ENCODE data around the gene KSR1.

The KSR1 gene

GRCh38 chr17:27520491-27521185 is 64.4 kb downstream of the KSR1 start:
- no peak for DNase-seq

- DNase-seq = no peak
These were observed 65.2 kb downstream of the KSR1 start for GRCh38 chr17:27521281-27522027.

- DNase-seq = no peak
These were observed 65.9 kb downstream of the KSR1 start for GRCh38 chr17:27522028-27522635.

- no peak for DNase-seq
These were observed 67.5 kb downstream of the KSR1 start for GRCh38 chr17:27523712-27524111.

DNA sequence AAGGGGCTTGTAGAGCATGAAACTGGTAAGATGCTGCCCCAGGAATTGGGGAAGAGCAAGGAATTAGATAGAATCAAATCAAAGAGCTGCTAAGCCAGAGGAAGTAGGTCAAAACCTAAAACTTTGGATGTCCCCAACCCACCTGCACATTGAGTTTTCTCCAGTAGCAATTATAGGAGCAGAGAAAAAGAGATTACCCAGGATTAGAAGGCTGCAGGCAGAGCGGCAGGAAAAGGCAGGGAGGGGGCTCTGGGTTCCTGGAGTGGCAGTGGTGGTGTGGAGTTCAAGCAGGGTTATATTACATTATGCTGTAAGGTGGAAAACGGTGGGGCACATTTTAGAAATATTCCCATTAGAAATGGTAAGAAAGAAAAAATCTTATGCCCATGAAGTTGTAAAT is 68.3 kb downstream of the KSR1 start:
- no peak for DNase-seq

DNA sequence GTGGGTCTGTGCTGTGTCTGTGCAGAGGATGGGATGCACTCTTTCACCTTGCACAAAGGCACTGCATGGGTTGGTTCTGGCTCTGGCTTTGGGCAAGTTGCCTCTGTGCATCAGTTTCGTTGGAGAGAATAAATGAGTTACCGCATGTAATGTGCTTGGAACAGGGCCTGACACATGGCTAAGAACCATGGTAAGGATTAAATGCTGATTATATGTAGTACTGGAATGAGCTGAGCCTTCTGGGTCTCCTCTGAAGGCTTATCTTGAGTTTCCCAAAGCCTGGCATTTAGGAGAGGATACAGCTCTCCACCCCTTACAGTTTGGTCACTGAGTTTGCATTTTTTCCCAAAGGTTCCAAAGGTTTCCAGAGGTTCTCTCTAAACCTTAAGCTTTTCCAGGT is 69.1 kb downstream of the KSR1 start:
- no peak for DNase-seq

- DNase-seq = no peak
These were observed 69.8 kb downstream of the KSR1 start for GRCh38 chr17:27525836-27526603.

GRCh38 chr17:27526604-27527002 is 70.4 kb downstream of the KSR1 start:
- no peak for DNase-seq

DNA sequence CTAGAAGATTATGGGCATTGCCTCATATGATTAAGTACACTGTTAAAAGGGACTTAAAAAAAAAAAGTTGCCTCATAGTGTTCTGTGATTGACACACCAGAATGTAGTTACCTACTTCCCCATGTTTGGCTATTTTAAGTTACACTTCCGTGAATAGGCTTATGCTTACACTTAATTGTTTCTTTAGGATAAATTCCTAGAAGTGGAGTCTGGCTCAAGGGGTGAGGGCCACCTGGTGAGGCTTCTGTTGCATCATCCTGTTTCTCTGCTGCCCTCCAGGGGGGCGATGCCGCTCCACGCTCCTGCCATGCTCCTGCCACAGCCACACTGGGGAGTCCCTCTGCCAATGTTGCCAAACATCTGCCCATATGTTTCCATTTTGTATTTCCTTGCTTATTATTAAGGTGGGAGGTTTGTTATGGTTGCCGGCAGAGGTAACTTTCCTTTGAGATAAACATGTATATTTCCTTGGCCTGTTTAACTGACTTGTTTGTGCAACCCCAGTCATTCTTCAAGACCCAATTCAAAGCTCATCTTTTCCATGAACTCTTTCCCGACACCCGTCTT is 73.1 kb downstream of the KSR1 start:
- no peak for DNase-seq

GRCh38 chr17:27530764-27531391 is 74.6 kb downstream of the KSR1 start:
- no peak for DNase-seq

DNA sequence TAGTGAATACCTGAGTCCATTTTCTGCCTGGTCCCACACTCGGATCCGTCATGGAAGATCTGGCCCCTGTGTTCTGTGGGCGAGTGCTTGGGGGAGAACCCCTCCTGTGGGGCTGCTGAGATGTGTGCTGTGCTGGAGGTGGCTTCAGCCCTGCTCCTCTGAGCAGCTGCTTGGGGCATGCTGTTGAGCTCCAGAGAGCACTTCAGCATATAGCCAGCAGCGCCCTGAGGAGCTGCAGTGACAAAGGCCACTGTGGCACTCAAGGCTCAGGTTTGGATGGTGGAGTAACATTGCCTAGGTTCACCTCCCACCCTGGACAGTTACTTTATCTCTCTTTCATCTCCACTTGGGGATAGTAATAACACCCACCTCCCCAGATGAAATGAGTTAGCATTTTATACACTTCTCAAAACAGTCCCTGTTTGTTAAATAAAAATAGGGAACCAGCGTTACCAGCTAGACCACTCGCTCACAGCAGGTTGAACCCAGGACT is 75.3 kb downstream of the KSR1 start:
- no peak for DNase-seq

DNA sequence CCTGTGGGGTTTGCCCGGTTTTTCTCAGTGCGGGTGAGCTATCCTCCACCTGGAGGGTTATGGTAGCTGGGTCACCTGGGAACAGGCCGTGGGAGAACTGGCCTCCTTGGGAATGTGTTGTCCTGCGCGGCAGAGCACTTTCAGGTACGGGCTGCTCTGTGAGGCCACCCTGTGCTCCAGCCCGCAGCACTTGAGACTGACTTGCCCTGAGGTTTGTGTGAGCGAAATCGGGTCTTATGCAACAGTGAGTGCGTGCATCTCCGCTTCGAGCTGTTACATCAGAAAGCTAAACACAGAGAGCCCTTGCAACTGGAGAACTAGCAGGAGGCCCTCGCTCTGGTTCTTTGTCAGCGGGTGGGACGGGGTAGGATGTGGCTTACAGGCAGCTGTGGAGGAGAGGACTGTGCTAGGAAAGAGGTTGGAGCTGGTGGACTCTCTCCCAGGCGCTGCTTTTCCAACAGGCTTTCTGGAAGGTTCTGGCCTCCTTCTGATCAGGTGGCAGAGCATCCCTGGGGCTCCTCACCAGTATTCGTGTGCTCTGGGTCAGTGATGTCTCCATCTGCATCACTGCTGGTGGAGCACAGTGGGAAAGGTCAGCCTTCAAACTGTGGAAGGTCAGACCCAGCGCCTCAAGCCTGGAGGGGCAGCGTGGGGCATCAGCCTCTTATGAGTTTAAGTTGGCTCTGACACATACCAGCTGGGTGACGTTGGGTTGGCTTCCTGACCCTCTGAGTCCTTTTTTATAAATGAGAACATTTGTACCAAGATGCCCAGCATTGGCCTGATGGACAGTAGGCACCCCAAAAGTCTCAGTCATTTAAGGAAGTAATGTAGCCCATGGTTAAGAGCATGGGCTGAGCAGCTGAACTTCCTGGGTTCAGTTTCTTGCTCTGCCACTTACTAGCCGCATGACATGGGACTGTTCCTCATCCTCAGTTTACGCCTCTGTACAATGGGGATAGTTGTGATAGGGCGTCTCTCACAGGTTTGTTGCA is 76.3 kb downstream of the KSR1 start:
- no peak for DNase-seq

GRCh38 chr17:27533874-27534815 is 77.9 kb downstream of the KSR1 start:
- DNase-seq = no peak

- DNase-seq = no peak
These were observed 79.1 kb downstream of the KSR1 start for GRCh38 chr17:27535178-27535928.

DNA sequence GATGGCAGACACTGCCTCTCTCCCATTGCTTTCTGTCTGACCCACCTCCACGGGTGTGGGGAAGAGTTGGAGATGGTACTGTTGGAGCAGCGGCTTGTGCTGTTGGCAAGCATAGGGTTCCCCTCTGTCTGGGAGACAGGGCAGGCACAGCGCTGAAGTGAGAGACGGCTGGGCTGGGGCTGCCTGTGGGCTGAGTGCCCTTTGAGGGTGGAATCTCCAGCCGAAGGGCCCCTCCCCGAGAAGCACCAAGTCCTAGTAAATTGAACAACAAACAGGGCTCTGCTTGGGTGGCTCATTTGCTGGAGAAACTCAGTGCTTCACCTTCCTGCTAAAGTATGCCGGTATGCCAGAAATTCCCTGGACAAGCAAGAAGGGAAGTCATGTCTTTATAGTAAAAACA is 79.7 kb downstream of the KSR1 start:
- no peak for DNase-seq

- DNase-seq = no peak
These were observed 80.5 kb downstream of the KSR1 start for GRCh38 chr17:27536781-27537180.

GRCh38 chr17:27538156-27538955 is 82.1 kb downstream of the KSR1 start:
- no peak for DNase-seq

GRCh38 chr17:27539152-27539551 is 82.9 kb downstream of the KSR1 start:
- DNase-seq = no peak

All from activated CD4-positive, alpha-beta T cell treated with anti-CD3 and anti-CD28 coated beads for 1 hour (primary cell).